HG02610 (cell line): ENCODE results near the gene RAB5IF.
"Not testable (repeated sequence)": the region's sequence is repeated elsewhere in the genome, so short reads cannot be mapped to it uniquely, and the experiment has no call there.

ENCODE experiments used
- ATAC-seq: cut with Tn5 transposase; IDR thresholded peaks from one replicate; pipeline ENCODE4 v1.9.1; 2021; ENCODE audit warnings: mild to moderate bottlenecking, moderate library complexity; ENCODE audit not compliant: unreplicated experiment

RAB5IF gene

DNA sequence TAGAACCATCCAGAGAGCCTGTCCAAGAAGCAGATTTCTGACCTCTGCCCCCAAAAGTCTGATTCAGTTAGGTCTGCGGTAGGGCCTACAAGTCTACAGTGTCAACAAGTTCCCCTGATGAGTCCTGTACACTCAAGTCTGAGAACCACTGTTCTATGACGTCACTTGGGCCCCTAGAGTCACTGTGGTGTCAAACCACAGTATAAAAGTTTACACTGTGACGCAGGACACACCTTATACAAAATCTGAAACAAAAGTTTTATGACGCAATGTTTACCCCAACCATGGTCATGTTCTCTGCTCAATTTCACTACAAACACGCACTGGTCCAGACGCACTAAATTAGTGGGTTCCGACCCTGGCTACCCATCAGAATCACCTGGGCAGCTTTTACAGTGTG, 22.5 kb downstream of the RAB5IF start:
- no peak for ATAC-seq

DNA sequence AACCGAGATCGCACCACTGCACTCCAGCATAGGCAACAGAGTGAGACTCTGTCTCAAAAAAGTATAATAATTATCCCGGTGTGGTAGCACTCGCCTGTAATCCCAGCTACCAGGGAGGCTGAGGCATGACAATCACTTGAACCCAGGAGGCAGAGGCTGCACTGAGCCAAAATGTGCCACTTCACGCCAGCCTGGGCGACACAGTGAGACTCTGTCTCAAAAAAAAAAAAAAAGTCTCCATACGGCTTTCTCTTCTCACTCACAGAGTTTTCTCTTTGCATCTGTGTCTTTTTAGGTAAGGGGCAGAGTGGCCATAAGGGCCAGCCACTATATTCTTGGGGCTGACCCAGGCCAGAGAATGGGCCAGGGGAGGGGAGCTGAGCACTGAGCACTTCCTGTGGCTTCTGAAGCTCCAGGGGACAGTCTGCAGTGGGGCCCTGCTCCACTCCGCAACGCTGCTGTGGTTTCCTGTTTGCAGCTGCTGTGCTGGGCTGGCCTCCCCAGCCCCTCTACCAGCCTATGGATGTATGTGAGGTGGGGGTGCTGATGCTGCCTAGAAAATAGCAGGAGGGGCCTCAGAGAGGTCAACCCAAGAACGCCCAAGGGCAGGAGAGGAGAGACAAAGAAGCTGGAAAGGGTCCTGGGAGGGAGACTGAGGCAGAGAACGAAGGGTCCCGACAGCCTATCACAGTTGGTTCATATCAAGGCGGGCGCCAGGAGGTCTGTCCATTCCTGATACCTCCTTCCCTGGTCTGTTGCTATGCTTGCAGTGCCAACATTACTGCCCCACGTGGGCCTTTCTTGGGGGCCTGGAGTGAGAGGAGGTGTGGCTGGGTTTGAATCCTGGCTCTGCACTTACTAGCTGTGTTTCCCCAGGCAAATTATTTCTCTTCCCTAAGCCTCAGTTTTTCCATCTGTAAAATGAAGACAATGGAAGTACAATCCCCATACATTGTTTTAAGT, 24.4 kb downstream of the RAB5IF start:
- no peak for ATAC-seq

DNA sequence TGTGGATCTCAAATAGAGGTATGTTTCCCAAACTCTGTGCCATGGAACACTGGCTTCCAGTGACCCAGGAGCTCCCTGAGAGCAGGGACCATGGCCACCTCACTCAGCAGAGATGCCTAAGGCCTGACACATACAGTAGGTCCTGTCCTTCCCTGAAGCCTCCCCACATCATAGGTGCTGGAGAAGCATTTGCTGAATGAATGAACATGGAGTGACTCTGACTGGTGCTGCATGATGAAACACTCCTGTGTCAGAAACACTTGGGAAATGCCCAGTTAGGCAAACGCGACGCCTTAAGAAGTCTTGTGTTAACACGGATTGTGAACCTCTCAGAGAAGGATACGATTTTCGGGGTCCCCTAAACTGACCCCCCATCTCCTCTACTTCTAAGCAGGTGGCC, 26.1 kb downstream of the RAB5IF start:
- ATAC-seq, result no peak

DNA sequence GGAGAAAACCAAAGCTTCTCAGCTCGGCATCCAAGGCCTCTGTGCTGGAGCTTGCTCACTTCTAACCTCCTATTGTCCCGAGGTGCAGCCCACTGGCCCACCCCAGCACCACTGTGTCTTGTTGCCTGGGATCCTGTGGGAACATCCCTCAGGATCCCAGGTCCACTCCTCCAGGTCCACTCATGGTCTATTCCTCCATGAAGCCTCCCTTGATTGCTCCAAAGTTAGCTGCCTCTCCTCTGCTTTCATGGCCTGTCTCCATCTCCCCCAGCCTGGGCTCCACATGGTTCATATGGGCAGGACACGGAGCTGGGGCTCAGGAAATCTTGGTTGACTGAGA, 26.5 kb downstream of the RAB5IF start:
- no peak for ATAC-seq

DNA sequence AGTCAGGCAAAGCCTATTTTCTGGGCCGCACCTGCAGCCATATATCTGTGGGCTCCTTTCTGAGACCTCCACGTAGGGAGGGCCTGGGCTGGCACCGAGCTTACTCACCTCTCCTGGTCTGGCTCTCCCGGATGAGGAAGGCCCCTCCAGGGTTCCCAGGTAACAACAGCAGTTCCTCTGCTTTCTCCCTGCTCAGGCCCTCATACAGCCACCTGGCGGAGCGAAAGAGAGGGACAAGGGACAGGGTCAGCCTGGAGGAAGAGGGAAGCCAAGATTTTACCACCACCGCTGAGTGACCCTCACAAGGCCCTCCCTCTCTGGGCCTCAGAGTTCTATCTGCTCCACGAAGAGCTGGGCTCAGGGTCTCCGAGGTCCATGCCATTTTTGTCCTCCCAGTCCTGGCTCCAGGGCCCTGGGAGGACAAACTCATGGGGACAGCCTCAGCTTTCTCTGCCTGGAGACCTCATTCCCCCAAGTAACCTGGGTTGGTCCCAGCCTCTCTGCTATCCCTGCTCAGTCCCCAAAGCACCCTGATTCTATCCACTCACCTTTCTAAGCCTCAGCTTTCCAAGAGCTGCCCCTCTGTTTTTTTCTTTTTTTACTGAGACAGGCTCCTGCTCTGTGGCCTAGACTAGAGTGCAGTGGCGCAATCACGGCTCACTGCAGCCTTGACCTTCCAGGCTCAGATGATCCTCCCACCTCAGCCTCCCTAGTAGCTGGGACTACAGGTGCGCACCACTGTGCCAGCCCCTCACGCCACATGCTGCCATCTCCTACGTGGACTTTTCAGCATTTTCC, 27.1 kb downstream of the RAB5IF start:
- no peak for ATAC-seq

DNA sequence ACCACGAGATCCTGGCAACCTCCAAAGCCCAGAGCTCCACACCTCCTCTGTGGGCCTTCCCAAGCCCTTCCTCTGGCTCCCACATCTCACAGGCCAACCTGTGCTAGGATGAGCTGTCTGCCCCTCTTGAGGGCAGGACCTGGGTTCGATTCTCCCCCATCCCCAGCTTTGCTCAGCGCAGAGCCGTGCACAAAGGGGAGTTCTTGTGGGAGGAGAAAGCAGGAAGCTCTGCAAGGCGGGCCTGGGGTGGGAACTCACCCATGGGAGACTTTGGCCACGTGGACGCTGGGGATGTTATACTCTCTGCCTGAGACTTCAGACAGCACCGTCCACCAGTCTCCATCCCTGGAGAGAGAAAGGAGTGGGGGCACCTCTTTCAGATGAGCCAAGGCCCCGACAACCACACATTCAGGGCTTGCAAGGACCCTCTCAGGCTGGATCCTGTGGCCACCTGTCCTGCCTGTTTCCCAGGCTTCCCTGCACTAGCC, 27.8 kb downstream of the RAB5IF start:
- no peak for ATAC-seq

DNA sequence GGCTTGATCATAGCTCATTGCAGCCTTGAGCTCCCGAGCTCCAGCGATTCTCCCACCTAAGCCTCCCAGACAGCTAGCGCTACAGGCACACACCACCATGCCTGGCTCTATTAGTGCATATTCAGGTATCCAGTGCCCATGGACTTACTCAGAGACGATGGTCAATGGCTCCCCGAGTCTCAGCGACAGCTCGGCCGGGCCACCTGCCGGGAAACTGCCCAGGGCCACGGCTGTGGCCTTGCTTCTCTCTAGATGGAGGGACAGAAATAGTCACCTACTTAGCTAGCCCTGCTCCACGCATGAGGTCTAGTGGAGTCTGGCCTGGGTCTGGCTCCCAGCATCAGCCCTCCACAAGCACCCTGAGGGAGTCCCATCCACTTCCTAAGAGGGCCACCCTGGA, 28.8 kb downstream of the RAB5IF start:
- no peak for ATAC-seq

DNA sequence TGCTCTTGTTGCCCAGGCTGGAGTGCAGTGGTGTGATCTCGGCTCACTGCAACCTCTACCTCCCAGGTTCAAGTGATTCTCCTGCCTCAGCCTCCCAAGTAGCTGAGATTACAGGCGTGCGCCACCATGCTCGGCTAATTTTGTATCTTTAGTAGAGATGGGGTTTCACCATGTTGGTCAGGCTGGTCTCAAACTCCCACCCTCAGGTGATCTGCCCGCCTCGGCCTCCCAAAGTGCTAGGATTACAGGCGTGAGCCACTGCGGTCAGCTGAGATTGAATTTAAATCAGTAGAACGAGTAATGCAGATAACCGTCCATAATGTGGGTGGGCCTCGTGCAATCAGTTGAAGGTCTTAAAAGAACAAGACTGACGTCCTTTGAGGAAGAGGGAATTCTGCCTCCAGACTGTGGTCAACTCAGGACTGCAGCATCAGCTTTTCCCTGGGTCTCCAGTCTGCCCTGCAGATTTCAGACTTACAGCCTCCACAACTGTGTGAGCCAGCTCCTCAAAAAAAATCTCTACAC, 33.4 kb downstream of the RAB5IF start:
- not testable (repeated sequence) for ATAC-seq

DNA sequence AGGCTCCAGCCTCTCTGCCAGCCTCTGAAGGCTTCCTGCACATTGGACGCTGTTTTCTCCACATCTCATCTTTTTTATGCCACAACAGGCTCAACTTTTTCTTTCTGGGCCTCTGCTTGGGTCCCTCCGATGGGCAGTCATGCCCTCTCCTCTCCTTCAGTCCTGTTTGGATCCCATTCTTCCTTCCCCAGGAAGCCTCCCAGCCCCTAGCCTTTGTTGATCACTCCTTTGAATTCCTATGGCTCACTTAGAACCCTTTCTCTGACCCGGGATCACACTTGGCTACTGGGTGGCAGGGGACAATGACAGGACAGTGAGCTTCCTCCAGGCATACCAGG, 35.9 kb downstream of the RAB5IF start:
- ATAC-seq, result no peak

DNA sequence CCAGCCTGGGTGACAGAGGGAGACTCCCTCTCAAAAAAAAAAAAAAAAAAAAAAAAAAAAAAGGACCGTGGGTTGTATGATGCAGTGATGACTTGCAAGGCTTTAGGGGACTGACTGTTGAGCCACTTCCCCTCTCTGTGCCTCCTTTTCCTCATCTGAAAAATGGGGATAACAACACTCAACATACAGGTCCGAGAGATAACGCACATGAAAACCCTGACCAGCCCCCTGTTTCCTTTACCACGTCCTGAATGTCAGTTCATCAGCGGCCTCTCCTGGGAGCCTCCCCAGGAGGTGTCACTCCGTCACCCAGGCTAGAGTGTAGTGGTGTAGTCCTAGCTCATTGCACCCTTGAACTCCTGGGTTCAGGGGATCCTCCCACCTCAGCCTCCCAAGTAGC, 36.6 kb downstream of the RAB5IF start:
- ATAC-seq, result no peak

DNA sequence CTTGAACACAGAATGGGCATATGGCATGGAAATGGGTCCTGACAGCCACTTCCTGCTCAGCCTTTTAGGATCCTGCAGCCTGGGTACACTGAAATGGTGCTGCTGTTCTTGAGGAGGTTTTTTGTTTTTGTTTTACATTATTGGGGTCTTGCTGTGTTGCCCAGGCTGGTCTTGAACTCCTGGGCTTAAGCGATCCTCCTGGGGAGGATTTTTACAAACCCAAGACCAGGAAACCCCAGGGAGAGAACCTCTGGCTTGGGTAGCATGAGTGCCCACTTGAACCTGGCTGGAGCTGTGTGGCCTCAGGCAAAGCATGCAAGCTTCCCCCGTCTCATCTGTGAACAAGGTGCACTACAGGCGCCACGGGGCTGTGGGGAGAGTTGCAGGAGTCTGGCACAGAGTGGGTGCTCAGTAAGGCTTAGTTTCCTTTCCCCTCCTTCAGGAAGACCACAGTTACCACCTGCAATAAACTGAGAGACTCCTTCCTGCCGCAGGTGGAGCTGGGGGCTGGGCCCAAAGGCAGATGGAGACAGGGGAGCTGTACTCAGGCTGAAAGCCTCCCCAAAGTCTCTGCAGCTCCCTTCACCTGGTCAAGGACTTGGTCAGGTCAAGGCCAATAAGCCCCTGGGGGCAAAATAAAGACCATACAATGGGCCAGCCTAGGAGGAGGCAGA, 38.6 kb downstream of the RAB5IF start:
- no peak for ATAC-seq

DNA sequence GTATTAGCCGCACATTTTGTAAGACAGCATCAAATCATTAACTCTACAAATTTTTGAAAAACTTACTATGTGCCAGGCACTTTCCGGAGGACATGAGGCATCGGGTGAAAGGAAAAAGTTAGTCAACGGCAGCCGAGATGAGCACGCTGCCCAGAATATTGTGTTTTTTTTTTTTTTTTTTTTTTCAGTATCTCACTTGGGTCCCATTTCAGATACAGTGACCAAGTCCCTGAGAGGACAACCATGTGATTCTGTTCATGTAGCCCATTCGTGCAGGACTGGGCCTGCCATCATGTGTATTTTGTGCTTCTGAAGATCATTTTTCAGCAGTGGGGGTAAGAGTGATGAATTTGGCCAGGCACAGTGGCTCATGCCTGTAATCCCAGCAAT, 39.1 kb downstream of the RAB5IF start:
- ATAC-seq, result no peak

DNA sequence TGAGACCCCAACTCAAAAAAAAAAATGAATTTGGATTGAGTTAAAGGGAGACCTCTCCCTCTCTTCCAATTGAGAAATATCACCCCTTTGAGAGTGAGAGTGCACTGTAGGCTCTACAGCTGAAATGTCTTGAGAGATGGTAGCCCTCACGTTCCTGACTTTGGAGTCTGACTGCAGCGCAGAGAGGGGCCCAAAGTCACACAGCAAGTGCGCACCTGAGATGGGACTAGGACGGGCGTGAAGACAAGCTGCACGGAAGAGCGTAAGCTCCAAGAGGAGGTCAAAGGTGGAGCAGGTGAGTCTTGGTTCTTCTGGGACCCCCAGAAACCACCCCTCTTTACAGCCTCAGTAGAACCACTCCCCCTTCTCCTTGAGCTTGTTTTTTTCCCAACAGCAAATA, 39.8 kb downstream of the RAB5IF start:
- ATAC-seq, result no peak

DNA sequence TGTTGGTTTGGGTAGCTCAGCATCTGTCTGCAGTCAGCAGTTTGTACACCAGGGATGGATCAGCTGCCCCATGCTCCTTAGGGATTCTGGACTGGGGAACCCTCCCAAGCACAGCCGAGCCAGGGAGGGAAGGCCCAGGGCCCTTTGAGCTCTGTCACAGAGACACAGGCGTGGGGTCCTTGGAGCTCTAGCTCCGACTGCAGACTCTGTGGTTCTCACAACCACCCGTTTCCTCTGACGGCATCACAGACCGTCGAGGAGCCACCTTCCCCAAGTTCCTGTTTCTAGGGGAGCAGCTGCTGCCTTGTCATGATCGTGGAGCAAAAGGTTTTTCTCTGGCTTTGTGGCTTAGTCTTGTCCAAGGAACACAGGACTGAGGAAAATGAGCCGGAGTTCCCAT, 40.4 kb downstream of the RAB5IF start, which contains the start of gene SLA2:
TSS of gene SLA2 (minus strand) at position 199 of the 400 bp plus-strand sequence. CDS start 4,861 bp downstream, outside the sequence.
- ATAC-seq, result peak; percentile 48

DNA sequence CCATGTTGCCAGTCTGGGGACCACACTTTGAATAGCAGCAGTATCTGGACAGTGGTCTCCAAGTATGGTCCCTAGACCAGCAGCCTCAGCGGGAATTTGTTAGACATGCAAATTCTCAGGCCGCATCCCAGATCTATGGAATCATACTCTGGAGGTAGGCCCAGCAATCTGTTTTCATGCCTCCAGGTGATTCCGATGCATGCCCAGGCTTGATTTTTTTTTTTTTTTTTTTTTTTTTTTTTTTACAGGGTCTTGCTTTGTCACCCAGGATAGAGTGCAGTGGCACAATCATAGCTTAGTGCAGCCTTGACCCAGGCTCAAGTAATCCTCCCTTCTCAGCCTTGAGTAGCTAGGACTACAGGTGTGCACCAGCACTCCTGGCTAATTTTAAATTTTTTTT, 41.1 kb downstream of the RAB5IF start:
- ATAC-seq, result no peak

DNA sequence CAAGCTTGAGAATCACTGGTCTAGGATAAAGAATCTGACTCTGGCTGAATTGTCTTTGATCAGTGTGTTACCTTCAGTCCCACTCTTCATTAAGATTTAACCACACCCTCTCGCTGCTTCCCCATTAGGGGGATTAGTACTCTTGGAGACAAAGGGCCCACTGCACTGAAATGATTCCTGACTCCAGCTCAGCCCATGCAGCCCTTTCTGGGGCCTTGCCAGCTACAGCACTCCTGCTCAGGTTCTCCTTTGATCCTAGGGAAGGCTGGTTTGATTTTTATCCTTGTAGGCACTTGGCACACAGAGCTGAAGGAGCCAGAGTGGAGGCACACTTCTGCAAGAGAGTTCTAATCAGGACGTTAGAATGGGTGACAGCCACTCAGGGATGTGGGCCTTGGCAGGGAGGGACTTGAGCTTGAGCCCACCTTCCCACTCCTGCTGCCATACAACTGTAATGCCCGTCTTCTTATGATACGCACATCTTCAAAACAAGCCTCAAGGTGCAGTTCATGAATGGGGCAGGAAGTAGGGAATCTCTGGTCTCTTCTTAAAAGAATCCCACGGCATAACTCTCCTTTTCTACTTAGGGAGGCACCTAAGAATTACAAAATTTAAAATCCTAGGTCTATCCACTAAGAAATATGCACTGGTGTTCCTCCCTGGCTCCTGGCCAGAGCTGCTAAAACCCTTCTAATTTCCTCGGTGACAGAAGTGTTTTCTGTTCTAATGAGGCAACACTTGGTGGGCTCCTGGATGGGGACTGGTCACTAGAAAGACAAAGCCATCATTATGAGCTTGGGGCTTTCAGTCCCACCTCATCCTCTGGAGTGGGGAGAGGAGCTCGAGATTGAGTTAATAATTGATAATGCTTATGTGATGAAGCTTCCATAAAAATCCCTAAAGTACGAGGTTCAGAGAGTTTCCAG, 41.9 kb downstream of the RAB5IF start:
- ATAC-seq, result no peak

DNA sequence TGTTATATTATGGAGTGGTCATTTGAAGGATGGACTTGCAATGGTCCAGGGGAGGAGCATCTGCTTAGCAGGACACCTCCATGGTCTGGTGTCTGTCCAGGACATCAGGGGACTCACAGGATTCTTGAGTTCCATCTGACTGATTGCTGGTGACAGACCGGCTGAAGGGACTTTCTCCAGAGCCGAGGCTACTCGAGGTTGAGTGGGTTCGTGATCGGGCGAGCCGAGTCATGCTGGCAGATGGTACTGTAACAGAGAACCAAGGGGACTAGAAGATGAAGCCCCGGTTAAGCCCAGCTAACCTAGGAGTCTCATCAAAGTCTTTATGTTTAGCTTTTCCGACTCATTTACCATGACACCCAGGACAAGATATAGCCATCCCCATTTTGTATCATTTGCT, 47.9 kb downstream of the RAB5IF start:
- ATAC-seq, result no peak

DNA sequence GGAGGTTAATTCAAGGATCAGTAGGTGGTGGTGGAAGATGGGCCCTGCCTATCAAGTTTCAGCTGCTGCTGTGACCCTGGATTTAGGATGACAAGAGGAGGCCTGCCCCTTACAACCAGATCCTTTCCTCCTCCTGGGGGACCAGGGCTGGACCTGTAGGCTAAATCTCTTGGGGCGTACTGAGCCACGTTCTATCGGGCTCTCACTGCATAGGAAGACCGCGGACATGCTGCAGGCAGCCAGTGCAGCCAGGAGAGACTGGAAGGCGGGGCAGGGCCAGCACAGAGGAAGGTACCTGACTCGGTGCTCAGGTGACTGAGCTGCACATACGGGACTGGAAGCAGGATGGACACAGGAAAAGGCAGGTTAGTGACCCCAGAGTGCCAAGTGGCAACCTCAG, 48.9 kb downstream of the RAB5IF start:
- no peak for ATAC-seq

DNA sequence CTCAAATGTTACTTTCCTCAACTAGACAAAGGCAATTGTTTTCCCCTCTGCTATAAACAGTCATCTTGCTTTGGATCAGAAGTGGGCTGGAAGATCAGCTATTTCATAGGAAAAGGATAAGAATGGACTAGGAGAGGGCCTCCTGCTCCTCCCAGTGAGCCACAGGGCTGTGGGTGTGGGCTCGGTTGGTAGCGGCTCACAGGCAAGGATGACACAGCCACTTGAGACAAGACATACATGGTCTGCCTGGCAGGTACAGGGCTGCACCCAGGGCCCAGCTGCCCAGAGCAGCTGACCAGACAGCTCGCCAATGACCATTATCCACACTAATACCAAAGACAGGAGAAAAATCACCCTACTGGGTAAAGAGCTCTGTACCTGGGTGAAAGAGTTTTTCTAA, 49.4 kb downstream of the RAB5IF start:
- no peak for ATAC-seq

DNA sequence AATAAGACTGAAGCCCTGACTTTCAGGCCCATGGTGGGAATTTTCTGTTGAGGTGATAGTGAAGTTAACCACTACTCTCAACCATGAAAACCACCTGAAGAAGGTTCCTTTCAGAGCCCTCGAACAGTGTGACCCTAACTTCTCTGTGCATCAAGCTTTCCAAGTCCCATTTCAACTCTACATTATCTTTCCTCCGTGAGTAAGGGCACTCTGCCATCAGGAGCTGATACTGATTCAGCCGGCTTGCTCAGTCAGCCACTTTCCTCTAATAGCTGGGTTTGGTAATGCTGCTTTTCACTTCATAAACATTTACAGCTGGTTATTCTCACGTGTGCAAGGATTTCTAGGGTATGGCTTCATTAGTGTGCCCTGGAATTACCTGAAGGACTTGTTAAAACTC, 51.2 kb downstream of the RAB5IF start:
- ATAC-seq, result no peak
